Left forelimb (tissue), 1 donor: ENCODE data around the gene CDC42SE2.

Experiments used
- DNase-seq: peaks from one replicate; pipeline ENCODE4 v3.0.0-alpha.2; 2018; ENCODE audit warnings: low spot score

CDC42SE2 gene, protein sequence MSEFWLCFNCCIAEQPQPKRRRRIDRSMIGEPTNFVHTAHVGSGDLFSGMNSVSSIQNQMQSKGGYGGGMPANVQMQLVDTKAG

DNA sequence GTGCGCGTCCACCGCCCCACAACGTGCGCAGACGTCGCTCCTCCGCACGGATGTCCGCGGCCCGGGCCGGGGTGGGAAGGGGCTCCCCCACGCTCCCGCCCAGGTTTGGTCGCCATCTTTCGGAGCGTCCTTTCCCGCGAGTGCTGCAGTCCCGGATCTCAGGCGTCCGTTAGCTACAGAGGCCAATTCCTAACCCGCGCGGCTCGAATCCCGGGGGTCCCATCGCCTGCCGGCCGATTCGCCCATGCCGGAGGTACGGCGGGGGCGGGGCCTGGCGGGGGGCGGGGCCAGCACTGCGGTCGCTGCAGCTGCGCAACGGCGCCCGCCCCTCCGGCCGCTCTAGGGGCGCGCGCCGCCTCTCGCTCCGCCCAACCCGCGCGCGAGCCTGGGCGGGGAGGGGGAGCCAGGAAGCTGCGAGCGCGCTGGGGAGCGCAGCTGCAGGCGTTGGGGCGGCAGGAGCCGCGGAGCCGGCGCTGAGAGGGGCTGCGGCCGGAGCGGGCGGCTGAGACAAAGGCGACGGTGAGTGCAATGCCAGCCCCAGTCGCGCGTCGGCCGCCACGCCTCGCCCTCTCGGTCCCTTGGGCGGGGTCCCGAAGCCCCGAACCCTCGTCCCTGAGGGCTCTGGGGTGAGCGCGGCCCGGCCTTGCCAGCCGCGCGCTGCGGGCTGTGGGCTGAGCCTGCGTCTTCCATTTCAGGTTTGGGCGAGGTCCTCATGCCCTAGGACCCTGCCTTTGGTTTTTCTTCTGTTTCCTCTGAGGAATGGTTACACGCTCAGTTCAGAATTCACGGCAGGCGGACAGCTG, at the start of gene CDC42SE2:
Gene CDC42SE2, plus strand, starts transcription at position 406 of the 803 bp plus-strand sequence. CDS start 95,441 bp downstream, outside the sequence.
- DNase-seq: peak; percentile 93

DNA sequence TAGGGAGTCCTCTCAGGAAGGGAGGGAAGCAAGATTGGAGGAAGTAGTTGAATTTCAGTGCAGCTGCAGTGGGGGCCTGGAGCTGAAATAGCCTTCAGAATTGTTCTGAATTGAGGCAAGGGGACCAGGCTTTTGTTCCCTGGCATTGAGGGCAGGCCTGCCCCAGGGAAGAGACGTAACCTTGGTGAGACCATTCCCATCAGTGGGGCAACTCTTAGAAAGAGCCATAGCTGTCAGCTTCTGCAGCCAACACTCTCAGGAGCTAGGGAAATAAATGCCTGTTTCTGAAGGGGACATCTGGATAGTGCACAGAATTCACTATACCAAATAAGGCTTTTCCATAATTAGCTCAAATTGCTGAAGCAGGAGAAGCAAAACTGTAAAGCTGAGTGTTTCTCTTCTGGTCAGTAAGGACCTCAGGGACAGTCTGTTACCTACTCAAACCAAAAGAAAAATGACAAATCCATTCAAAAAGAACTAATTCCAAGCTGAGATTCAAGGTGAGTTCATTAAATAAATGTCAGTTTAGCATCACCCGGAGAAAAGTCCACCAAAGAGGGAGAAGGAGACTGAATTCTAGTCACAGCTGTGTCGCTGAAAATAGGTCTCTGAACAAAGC, 49.1 kb upstream of the CDC42SE2 start:
- DNase-seq: no peak

DNA sequence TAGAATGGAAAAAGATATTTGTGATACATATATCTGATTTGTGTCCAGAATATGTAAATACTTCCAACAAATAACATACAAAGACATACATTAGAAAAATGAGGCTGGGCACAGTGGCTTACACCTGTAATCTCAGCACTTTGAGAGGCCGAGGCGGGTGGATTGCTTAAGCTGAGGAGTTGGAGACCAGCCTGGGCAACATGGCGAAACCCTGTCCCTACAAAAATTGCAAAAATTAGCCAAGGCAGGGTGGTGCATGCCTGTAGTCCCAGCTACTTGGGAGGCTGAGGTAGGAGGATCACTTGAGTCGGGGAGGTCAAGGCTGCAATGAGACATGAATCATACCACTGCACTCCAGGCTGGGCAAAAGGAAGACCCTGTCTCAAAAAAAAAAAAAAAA, 46.1 kb upstream of the CDC42SE2 start:
- DNase-seq: no peak

DNA sequence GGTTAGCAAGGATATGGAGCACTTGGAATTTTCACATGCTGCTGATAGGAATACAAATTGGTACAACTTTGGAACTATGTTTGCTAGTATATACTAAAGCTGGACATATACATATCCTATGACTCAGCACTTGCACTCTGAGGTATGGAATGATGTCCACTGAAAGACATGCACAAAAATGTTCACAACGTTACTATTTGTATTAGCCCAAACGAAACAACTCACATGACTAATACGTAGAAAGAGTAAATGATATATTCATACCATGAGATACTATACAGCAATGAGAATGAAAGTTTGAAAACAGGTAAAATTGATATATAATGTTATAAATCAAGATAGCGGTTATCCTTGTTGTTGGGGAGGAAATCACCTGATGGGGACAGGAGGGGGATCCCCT, 45.5 kb upstream of the CDC42SE2 start:
- no peak for DNase-seq

DNA sequence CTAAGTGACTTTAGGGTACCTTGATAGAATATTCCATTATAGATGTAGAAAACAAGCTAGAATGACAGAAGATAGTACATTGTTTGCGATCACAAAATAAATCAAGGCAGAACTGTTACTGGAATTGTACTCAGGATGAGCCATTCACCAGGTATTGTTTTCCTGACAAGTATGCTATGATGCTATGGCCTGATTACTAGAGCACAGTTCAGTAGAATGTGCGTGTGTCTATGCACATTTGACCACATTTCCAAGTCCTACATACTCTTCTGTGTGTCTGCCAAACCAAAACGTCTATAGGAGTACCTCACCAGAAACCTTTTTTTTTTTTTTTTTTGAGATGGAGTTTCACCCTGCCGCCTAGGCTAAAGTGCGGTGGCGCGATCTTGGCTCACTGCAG, 43.3 kb upstream of the CDC42SE2 start:
- DNase-seq: no peak

DNA sequence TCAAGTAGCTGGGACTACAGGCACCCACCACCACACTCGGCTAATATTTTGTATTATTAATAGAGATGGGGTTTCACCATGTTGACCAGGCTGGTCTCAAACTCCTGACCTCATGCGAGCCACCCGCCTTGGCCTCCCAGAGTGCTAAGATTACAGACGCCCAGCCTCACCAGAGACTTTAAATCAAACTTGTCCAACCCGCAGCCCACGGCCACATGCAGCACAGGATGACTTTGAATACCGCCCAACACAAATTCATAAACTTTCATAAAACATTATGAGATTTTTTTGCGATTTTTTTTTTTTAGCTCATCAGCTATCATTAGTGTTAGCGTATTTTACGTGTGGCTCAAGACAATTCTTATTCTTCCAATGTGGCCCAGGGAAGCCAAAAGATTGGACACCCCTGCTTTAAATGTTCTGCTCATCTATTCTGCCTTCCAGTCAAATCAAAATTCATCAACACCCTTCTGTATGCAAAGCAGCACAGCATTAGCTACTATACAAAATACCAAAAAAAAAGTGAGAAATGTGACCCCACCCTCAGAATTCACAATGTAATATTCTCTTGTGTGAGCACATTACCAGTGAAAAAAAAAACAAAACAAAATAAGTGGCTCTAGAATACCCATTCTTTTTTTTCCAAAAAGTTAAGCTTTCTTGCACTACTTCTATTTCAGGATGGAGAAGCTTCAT, 42.7 kb upstream of the CDC42SE2 start:
- DNase-seq: no peak

DNA sequence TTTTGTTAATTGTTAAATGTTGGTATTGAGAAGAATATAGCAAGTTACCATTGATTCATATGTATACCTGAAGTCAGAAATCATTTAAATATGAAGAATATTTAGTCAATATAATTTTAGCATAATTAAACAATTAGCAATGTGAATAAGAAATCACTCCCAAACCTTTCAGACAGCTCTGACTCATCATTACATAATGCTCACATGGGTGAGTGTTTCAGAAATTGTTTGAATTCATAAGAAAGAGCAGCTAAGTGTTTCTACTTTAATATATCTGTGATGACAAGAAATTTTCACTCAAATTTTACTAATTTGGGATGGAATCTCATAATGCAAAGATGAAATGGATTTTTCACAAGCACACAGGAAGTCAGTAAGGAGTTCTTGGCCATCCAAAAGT, 42.0 kb upstream of the CDC42SE2 start:
- DNase-seq: no peak

DNA sequence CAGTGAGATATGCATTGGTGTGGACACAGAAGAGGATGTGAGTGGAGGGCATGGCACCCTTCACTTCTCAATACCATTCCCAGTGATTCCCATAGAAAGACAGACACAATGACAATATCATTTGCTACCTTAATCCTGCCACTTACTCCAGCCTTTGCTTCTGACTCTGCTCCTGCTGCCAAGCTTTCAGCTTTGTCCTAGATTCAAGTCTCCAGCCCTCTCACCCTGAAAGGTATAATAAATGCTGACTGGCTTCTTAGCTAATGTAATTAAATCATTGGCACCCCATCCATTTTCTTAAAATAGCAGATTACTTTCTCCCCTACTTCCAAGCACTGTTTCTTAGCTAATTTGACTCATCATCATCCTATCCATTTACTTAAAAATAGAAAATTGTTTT, 41.1 kb upstream of the CDC42SE2 start:
- DNase-seq: no peak

DNA sequence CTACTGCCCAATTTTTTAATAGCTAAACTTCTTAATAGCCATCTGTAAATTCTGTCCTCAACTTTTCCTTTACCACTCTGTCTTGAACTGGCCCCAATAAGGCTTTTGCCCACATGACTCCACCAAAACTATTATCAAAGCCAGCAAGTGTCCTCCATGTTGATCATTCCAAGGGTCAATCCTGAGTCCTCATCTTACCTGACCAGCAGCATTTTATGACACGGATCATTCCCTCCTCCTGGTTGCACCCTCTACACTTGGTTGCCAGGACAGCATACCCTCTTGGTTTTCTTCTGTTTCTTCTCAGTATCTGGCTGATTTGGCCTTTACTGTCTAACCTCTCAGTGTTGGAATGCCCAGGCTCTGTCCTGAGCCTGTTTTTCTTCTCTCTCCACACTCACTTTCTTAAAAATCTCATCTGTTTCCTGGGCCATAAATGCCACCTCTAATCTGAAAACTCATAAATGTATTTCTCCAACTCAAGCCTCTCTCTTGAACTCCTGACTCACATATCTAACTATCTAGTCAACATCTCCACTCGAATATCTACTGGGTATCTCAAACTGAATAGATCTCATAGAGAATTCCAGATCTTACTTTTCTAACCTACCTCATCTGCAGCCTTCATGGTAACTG, 40.0 kb upstream of the CDC42SE2 start:
- DNase-seq: no peak

DNA sequence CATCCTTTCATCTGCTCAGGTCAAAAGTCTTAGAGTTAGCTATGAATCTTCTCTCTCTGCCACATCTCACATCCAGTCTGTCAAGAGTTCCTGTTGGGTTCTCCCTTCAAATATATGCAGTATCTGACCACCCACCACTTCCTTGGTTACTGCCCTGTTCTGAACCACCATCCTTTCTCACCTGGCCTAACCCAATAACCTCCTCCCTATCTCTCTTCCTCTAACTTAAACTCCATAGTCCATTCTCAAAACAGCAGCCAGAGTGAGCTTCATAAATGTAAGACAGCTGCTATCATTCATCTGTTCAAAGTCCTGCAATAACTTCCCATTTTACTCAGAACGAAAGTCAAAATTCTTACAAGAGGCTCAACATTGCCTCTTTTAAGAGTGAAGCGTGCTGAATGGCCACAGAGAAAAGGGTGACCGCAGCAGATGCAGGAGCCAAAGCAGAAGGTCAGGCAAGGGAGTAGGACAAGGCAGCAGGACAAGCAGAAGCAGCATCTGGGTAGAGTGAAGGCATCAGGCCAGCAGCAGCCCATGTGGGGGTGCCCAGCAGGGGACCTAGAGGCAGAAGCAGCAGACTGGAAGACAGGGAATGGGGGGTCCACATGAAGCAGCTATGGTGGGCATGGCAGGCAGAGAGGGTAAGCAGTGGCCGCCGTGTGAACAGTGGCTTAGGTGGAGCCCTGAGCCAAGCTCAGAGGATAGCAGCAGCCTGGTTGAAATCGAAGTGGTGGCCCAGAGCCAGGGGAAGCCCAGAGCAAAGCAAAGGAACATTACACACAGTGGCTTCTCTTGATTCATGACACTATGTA, 39.3 kb upstream of the CDC42SE2 start:
- no peak for DNase-seq

DNA sequence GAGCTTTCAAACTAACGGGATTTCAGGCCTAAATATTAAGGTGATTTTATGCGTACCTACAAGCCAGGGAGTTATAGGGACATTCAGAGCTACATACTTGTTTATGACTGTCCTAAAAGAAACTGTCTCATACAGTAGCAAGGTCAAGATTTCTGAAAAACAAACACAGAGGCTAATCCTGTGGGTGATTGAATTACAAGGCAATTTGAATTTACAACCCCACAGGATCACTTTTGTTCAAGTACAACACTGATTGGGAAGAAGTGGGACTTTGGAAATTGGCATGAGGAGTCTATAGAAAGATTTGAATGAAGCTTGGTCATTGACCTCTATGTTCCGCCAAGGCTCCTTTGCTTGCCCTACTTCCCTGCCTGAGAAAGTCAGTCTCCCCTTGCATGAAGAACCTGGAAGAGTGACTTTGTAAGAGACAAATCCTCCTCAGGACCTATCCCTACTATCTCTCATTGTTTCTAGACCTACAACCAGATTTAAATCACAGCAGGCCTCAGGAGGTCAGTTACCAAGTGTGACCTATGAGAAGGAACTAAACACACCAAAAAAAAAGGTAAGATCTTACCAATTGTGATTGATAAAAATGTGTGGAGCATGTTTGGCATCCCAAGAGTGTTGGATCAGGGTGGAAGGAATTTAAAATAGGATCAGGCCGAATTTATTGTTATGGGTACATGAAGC, 38.4 kb upstream of the CDC42SE2 start:
- no peak for DNase-seq

DNA sequence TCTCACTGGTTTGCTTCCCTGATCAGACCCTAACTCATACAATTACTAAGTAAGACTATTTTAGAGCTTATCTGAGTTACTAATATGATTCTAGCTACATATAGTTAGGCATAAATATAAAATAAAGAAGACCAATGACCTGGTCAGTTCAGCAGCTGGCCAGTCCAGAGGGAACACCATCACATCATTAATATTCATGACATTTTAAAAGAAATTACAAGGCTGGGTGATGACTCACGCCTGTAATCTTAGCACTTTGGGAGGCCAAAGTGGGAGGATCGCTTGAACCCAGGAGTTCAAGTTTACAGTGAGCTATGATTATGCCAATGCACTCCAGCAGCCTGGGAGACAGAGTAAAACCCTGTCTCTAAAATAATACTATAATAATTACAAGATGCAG, 37.0 kb upstream of the CDC42SE2 start:
- DNase-seq: no peak

DNA sequence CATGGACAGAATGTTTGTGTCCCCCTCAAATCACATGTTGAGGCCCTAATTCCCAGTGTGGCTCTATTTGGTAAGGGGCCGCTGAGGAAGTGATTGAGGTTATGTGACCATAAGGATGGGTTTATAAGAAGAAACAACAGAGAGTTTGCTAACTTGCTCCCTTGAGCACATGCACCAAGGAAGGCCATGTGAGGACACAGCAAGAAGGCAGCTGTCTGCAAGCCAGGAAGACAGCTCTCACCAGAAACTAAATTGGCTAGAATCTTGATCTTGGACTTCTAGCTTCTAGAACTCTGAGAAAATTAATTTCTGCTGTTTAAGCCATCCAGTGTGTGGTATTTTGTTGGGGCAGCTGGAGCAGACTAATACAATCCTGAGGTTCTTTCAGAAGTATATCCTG, 35.2 kb upstream of the CDC42SE2 start:
- DNase-seq: no peak

DNA sequence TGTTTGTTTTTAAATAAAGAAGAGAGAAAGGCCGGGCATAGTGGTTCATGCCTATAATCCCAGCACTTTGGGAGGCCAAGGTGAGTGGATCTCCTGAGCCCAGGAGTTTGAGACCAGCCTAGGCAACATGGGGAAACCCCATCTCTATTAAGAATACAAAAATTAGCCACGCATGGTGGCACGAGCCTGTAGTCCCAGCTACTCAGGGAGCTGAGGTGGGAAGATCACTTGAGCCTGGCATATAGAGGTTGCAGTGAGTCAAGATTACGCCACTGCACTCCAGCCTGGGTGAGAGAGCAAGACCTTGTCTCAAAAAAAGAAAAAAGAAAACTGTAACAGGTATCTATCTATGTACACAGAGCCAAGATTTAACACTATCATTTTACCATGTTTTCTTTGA, 34.2 kb upstream of the CDC42SE2 start:
- DNase-seq: no peak

DNA sequence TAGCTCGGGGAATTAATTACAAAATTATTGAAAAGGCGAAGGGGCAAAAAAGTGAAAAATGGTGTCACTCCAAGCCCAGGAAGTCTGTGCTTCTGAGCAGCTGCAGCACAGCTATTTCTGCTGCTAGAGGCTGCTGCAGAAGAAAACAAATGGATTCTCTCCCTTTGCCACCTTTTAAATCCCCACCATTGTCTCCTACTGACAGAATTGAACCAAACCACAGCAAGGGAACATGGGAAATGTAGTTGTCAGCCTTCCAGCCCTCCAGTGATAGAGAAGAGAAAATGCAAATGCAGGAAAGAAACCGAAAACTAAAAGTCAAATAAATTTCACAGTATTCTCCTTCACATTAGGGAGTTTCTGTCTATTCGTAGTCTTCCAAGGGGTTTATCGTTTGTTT, 33.4 kb upstream of the CDC42SE2 start:
- no peak for DNase-seq

DNA sequence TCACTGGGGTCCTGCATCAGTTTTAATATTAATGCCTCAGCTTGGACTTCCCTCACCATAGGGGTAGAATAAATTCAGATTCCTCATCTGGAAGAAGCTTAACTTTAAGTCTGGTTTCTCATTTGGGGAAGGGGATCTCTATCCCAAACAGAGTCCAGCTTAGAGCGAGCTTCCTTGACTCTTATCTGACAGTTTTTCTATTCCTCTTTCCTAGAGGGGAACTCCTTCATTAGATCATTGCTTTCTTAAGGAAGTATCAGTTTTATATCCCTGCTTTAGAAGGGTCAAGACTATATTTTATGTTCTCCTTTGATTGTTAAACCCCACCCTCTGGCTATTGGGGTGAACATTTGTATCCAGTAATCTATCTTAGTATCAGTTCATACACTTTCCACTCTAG, 24.2 kb upstream of the CDC42SE2 start:
- DNase-seq: no peak

DNA sequence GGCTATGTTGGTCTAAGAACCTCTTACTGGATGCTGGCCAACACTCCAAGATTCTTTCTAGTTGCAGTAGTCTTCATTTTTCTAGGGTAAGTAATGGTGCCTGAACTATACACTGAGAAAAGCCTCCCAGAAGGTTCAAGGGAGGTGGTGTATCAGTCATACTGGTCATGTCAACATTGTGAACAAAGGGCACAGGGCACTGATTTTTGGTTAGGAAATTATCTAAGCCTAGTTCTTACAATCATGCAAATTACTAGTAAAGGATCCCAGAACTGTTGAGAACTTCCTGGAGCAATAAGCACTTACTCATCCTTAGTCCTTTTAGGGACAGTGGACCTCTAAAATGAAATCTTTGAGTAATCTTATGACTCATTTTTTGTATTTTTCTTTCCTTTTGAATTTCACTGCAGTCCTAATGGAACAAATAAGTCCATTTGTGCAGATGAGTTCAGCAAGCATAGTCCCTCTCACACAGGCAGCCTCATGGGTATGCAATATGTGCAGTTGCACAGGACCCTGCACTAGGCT, 21.1 kb upstream of the CDC42SE2 start:
- DNase-seq: no peak

DNA sequence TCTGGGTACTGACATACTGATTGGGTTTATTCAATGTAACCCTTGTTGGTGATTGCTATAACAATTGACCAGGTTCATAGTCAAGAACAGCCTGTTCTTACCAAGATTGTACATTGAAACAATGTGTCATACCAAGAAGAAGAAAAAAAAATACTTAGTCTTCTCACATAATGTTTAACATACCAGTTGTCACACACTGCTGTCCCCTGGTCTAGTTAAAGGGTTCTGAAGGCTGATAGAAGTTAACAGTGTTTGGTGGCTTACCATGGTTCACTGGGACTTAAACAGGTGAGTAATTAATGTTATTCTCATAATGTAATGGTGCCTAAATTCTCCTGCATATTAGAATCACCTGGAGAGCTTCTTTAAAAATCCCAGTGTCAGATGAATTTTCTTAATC, 18.5 kb upstream of the CDC42SE2 start:
- no peak for DNase-seq

DNA sequence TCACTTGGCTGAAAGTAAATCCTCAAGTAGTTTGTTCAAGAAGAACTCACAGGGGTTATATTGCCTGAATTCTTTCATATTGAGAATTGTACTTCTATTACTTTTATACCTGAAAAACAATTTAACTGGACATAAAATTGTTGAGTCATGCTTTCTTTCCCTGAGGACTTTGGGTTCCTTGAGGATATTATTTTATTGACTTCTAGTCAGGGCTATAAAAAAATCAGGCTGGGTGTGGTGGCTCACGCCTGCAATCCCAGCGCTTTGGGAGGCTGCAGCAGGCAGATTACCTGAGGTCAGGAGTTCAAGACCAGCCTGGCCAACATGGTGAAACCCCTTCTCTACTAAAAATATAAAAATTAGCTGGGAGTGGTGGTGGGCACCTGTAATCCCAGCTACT, 17.9 kb upstream of the CDC42SE2 start:
- DNase-seq: no peak

DNA sequence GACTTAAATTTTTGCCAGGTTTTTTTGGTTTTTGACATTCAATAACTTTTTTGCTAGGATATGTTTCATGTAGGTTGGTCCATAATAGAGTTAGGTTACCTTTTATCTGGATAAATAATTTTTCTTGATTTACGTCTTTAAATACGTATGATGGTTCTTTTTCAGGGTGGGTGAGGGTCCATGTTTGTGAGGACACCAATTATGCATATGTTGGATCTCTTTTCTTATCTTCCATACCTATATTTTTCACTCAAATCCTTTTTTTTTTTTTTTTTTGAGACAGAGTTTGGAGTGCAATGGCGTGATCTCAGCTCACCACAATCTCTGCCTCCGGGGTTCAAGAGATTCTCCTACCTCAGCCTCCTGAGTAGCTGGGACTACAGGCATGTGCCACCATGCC, 17.3 kb upstream of the CDC42SE2 start:
- DNase-seq: no peak
